ENCODE results near the gene HMGXB4. TPM values are rescaled to one million over a fixed set of nuclear protein-coding genes. Genes with fewer than 3 reads are reported as not detected.

HMGXB4 gene
- total and polyA plus RNA-seq, 2 experiments from 2014 or later, result 34.7 to 64.9 TPM

DNA sequence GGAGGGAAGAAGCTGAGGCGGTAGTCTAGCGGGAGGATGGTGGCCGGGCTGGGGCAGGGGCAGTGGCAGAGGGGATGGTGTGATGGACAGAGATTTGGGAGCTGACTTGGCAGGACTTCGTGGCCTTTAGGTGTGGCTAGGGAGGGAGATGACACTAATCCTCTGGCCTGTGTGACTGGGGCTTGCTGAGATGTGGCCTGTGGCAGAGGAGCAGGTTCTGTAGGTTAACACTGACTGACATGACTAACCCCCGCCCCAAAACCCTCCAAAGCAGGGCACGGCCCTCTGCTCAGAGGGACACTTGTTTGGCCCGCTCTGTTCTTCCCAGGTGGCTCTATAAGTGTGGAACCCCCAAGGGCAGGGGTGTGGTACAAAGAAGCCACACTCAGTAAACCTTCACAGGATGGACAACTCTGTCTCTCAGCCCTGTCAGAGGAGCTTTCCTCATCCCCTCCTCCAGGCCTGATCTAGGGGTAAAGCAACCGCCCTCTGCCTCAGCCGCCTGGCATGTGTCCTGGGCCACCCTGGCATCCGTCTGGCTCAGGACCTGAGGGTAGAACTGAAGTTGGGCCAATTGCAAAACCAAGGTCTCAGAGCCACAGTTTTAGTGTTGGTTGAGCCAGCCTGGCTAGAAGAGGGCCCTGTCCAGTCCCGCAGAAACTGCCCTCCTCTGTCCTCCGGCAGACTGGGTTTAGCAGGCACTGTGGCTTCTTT lies 58.0 kb downstream of the HMGXB4 start:
- Histone ChIP-seq H3K4me3 (no peak overlapping the region), H3K27ac (ENCODE audit: low read depth) (no peak overlapping the region), H4K20me1 (replicated peaks; ENCODE audit: insufficient read depth) (no peaks in the 10 kb centered on the region; the same call in none of the 2 replicates), H2AFZ (no peak overlapping the region), H3K36me3 (ENCODE audit: insufficient read depth) (no peaks in the 10 kb centered on the region), H3K9me2 (ENCODE audit: insufficient read depth) (no peaks in the 10 kb centered on the region), H3K27me3 (ENCODE audit: insufficient read depth) (no peaks in the 10 kb centered on the region), H3K4me2 (no peak overlapping the region), H3K79me2 (replicated peaks; ENCODE audit: insufficient read depth) (no peaks in the 10 kb centered on the region), H3K4me1 (ENCODE audit: insufficient read depth) (peaks cover 4% of the 10 kb centered on the region; the same call in 1 of the 2 replicates), H3F3A (replicated peaks; ENCODE audit: low read depth) (no peaks in the 10 kb centered on the region)
- peaks cover 24% of the 10 kb centered on the region for H3K4me1 Mint-ChIP-seq
- peaks cover 8% of the 10 kb centered on the region for H3K27me3 Mint-ChIP-seq (ENCODE audit: insufficient read depth, low read depth, poor library complexity)
- no peaks in the 10 kb centered on the region for H3K9me3 Mint-ChIP-seq
- H3K4me3 Mint-ChIP-seq, result no peak overlapping the region
- H3K36me3 Mint-ChIP-seq (ENCODE audit: low read depth), result peaks cover 4% of the 10 kb centered on the region; the same call in 1 of the 3 replicates
- no peak for ATAC-seq
- TF ChIP-seq EZH2phosphoT487 (IDR thresholded peaks at IDR 0.05; ENCODE audit: unreplicated experiment), result no peak
- H3K27ac Mint-ChIP-seq, result no peak overlapping the region
- no peak for DNase-seq (ENCODE audit: low spot score)

DNA sequence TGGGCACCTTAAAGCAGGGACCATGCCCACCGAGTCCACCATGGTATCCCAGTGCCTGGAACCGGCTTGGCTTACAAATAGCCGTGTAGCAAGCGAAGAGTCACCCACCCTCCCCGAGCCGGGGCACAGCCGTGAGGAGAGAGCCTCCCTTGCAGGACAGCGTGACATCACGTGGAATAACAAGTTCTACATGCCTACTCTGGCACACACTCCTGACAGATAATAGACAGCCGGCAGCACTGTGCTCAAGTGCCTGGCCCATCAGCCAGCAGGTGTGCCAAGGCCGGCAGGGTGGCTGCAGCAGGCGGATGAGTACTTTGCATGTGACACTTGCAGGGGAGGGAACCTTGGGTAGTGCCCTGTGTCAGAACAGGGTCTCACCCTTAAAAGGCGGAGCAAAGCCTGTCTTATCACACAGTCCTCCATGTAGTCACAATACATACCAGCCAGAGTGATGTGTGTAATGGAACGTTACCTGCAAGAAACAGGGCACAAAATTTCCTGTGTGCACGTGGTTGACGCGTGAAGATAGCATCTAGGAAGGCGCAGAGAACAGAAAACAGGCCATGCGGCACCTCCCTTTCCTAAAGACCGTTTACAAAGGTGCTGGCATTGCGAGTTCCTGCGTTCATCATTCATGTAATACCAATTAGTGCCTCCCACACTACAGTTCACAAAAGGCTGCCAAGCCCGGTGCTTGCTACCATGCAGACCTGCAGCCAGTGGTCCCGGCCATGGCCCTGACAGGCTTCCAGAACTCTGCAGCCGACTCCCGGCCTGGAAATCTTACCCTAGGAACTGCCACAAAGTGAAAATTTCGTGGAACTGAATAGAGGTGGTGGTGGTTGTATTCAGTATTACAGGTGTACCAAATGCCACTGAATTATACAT lies 58.8 kb downstream of the HMGXB4 start:
- no peaks in the 10 kb centered on the region for H3K36me3 ChIP-seq (ENCODE audit: insufficient read depth)
- no peaks in the 10 kb centered on the region for H3K9me3 Mint-ChIP-seq
- no peaks in the 10 kb centered on the region for H3F3A ChIP-seq (replicated peaks; ENCODE audit: low read depth)
- no peak overlapping the region for H3K27ac Mint-ChIP-seq
- ATAC-seq, result no peak
- TF ChIP-seq EZH2 (IDR thresholded peaks at IDR 0.05; ENCODE audit: low read depth, unreplicated experiment) (no peak), POLR2AphosphoS5 (IDR thresholded peaks at IDR 0.05; ENCODE audit: low read depth) (no peak), NANOG (IDR thresholded peaks at IDR 0.05; ENCODE audit: borderline replicate concordance) (no peak), ZNF114 (CRISPR knock-in tag; IDR thresholded peaks at IDR 0.05) (no peak), STAT1 (IDR thresholded peaks at IDR 0.05; ENCODE audit: unreplicated experiment) (no peak), CREB1 (CRISPR knock-in tag; IDR thresholded peaks at IDR 0.05; ENCODE audit: low read depth) (no peak), JUNB (IDR thresholded peaks at IDR 0.05; ENCODE audit: unreplicated experiment) (no peak)
- TF ChIP-seq, protein P1, sequence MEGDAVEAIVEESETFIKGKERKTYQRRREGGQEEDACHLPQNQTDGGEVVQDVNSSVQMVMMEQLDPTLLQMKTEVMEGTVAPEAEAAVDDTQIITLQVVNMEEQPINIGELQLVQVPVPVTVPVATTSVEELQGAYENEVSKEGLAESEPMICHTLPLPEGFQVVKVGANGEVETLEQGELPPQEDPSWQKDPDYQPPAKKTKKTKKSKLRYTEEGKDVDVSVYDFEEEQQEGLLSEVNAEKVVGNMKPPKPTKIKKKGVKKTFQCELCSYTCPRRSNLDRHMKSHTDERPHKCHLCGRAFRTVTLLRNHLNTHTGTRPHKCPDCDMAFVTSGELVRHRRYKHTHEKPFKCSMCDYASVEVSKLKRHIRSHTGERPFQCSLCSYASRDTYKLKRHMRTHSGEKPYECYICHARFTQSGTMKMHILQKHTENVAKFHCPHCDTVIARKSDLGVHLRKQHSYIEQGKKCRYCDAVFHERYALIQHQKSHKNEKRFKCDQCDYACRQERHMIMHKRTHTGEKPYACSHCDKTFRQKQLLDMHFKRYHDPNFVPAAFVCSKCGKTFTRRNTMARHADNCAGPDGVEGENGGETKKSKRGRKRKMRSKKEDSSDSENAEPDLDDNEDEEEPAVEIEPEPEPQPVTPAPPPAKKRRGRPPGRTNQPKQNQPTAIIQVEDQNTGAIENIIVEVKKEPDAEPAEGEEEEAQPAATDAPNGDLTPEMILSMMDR (conservative IDR thresholded peaks at IDR 0.05; ENCODE audit: low read depth in 2 of 2), result no peak
- no peak for DNase-seq (ENCODE audit: low spot score)
- H3K4me2 ChIP-seq, result no peak overlapping the region
- peaks cover 16% of the 10 kb centered on the region for H3K4me1 Mint-ChIP-seq
- H3K9me2 ChIP-seq (ENCODE audit: insufficient read depth), result no peaks in the 10 kb centered on the region
- no peaks in the 10 kb centered on the region for H3K79me2 ChIP-seq (replicated peaks; ENCODE audit: insufficient read depth)
- H3K4me3 ChIP-seq, result no peak overlapping the region
- H3K4me1 ChIP-seq (ENCODE audit: insufficient read depth), result peaks cover 4% of the 10 kb centered on the region; the same call in 1 of the 2 replicates
- no peak overlapping the region for H2AFZ ChIP-seq
- H3K27me3 ChIP-seq (ENCODE audit: insufficient read depth), result no peaks in the 10 kb centered on the region
- H4K20me1 ChIP-seq (replicated peaks; ENCODE audit: insufficient read depth), result no peaks in the 10 kb centered on the region; the same call in none of the 2 replicates
- H3K27ac ChIP-seq (ENCODE audit: low read depth), result no peak overlapping the region
- H3K4me3 Mint-ChIP-seq, result no peak overlapping the region
- peaks cover 4% of the 10 kb centered on the region; the same call in 1 of the 3 replicates for H3K36me3 Mint-ChIP-seq (ENCODE audit: low read depth)
- peaks cover 6% of the 10 kb centered on the region for H3K27me3 Mint-ChIP-seq (ENCODE audit: insufficient read depth, low read depth, poor library complexity)
